Measurements from ENCODE around the gene ENOX1.

Gene ENOX1

DNA sequence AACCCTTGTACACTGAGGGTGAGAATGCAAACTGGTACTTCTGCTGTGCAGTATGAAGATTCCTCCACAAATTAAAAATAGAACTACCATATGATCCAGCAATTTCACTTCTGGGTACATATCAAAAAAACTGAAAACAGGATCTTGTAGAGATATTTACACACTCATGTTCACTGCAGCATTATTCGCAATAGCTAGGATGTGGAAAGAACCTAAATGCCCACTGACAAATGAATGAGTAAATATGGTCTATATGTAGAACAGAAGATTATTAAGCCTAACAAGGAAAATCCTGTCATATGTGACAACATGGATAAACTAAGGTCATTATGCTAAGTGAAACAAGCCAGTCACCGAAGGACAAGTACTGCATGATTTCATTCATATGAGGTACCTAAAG, 304.7 kb downstream of the ENOX1 start:
- H3K4me3 ChIP-seq (ENCODE audit: low read depth, low read length) = no peak overlapping the region
- no peak for DNase-seq (ENCODE audit: low read depth, low spot score)
- in situ Hi-C loops (cut with HindIII; ENCODE audit: low sequenced_read_pairs) = no loop called here
- TF ChIP-seq, protein P1, sequence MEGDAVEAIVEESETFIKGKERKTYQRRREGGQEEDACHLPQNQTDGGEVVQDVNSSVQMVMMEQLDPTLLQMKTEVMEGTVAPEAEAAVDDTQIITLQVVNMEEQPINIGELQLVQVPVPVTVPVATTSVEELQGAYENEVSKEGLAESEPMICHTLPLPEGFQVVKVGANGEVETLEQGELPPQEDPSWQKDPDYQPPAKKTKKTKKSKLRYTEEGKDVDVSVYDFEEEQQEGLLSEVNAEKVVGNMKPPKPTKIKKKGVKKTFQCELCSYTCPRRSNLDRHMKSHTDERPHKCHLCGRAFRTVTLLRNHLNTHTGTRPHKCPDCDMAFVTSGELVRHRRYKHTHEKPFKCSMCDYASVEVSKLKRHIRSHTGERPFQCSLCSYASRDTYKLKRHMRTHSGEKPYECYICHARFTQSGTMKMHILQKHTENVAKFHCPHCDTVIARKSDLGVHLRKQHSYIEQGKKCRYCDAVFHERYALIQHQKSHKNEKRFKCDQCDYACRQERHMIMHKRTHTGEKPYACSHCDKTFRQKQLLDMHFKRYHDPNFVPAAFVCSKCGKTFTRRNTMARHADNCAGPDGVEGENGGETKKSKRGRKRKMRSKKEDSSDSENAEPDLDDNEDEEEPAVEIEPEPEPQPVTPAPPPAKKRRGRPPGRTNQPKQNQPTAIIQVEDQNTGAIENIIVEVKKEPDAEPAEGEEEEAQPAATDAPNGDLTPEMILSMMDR (IDR thresholded peaks at IDR 0.05; ENCODE audit: low read depth, low read length) = no peak

DNA sequence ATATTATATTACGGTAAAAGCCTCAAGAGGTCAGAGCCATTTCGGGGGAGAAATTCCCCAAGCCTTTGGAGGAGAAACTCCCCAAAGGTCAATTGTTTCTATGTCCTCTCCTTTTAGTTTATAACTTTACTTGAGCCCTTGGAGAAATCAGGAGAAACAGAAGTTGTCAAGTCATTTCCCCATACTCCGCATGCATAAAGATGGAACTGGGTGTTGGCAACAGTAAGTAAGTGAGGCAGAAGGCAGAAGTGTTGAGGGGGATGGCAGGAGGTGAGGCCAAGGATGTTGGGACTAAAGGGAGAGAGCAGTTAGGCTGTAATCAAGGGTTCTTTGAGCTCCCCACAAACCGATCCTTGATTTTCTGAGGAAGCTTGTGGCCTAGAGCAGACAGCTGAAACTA, 307.9 kb downstream of the ENOX1 start:
- DNase-seq (ENCODE audit: low read depth, low spot score) = no peak
- no peak overlapping the region for H3K4me3 ChIP-seq (ENCODE audit: low read depth, low read length)
- TF ChIP-seq, protein P1 (IDR thresholded peaks at IDR 0.05; ENCODE audit: low read depth, low read length) = no peak
- in situ Hi-C loops (cut with HindIII; ENCODE audit: low sequenced_read_pairs) = no loop called here

DNA sequence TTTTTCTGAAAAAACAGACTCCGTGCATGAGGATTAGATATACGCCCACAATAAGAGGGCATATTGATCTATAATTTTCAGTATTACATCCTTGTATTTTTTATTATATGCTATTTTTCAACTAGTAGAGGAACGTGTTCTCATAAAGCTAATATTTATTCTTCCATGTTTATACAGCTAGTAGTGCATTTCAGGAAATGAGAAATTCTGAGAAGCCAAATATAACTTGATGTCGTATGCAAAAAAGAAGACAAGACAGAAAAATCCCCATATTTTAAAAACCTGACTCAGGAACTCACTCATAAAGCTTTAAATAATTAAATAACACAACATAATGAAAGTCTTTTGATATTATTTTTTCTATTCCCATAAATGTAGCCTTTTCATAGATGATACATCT, 308.6 kb downstream of the ENOX1 start:
- H3K4me3 ChIP-seq (ENCODE audit: low read depth, low read length) = no peak overlapping the region
- no peak for DNase-seq (ENCODE audit: low read depth, low spot score)
- TF ChIP-seq, protein P1 (IDR thresholded peaks at IDR 0.05; ENCODE audit: low read depth, low read length) = no peak
- in situ Hi-C loops (cut with HindIII; ENCODE audit: low sequenced_read_pairs) = no loop called here

GRCh38 chr13:43475140-43475539, 311.6 kb downstream of the ENOX1 start:
- no peak overlapping the region for H3K4me3 ChIP-seq (ENCODE audit: low read depth, low read length)
- in situ Hi-C loops (cut with HindIII; ENCODE audit: low sequenced_read_pairs) = no loop called here
- TF ChIP-seq, protein P1 (IDR thresholded peaks at IDR 0.05; ENCODE audit: low read depth, low read length) = no peak
- DNase-seq (ENCODE audit: low read depth, low spot score) = no peak

DNA sequence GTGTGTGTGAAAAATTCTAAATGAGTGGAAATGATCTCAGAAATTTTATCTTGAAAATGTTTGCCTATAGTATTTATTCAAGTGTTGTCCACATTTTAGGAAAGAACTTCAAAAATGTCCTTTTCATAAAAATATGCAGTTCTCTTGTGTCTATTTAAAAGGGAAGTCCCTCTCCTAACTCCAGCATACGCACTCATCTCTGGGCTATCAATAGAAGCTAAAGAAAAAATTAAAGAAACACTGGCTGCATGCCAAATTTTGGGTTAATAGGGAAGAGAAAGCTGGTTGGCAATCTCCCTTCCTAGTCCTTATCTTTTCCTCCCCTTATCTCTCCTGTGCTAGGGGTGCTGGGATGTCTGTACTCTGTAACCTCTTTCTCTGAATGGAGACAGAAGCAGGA, 313.3 kb downstream of the ENOX1 start:
- DNase-seq (ENCODE audit: low read depth, low spot score) = no peak
- in situ Hi-C loops (cut with HindIII; ENCODE audit: low sequenced_read_pairs) = no loop called here
- H3K4me3 ChIP-seq (ENCODE audit: low read depth, low read length) = no peak overlapping the region
- TF ChIP-seq, protein P1 (IDR thresholded peaks at IDR 0.05; ENCODE audit: low read depth, low read length) = no peak

GRCh38 chr13:43472980-43473379, 313.8 kb downstream of the ENOX1 start:
- TF ChIP-seq, protein P1 (IDR thresholded peaks at IDR 0.05; ENCODE audit: low read depth, low read length) = no peak
- in situ Hi-C loops (cut with HindIII; ENCODE audit: low sequenced_read_pairs) = no loop called here
- H3K4me3 ChIP-seq (ENCODE audit: low read depth, low read length) = no peak overlapping the region
- no peak for DNase-seq (ENCODE audit: low read depth, low spot score)

- no peak overlapping the region for H3K4me3 ChIP-seq (ENCODE audit: low read depth, low read length)
- in situ Hi-C loops (cut with HindIII; ENCODE audit: low sequenced_read_pairs) = no loop called here
- DNase-seq (ENCODE audit: low read depth, low spot score) = no peak
- TF ChIP-seq, protein P1 (IDR thresholded peaks at IDR 0.05; ENCODE audit: low read depth, low read length) = no peak
Measured at GRCh38 chr13:43472339-43472738, 314.4 kb downstream of the ENOX1 start.
